SK-MEL-5 (cell line): Measurements from ENCODE around the gene CLBA1. TPM values are rescaled to one million over a fixed set of nuclear protein-coding genes. Genes with fewer than 3 reads are reported as not detected.
A peak's percentile ranks its signal among the peaks of the same experiment; 100 is the strongest.

Experiments
- DNase-seq: peaks from one replicate; pipeline ENCODE4 v3.0.0-alpha.2; 2016; ENCODE audit warnings: low read depth, low spot score
- in situ Hi-C: cut with HindIII; loops from 2 replicates; pipeline ENCODE4 v1.10.0; 2016; ENCODE audit warnings: low sequenced_read_pairs, high pct_unique_total_duplicates, low pct_unique_long_range_greater_than_20kb
- total RNA-seq: library from RNA; depleted of rRNA; stranded (reverse); fragments of >200 nt; shearing (Covaris generic); gene quantifications from 2 replicates; pipeline ENCODE4 v1.2.3, GENCODE V29; 2014

The CLBA1 gene
- total RNA-seq, 1 experiment from 2014 or later = 13.6 TPM

- no peak for DNase-seq
- in situ Hi-C loops = no loop called here
Measured at GRCh38 chr14:104989236-104989950, 3.8 kb downstream of the CLBA1 start.

- in situ Hi-C loops = no loop called here
- DNase-seq = no peak
Measured at GRCh38 chr14:104989951-104990303, 4.3 kb downstream of the CLBA1 start.

- no peak for DNase-seq
- in situ Hi-C loops = no loop called here
Measured at GRCh38 chr14:104991896-104992230, 6.3 kb downstream of the CLBA1 start.

- DNase-seq = no peak
- in situ Hi-C loops = no loop called here
Measured at GRCh38 chr14:104992501-104992900, 6.9 kb downstream of the CLBA1 start.

- DNase-seq = no peak
- in situ Hi-C loops = no loop called here
Measured at GRCh38 chr14:104993306-104993705, 7.7 kb downstream of the CLBA1 start.

- no peak for DNase-seq
- in situ Hi-C loops = no loop called here
Measured at GRCh38 chr14:104993808-104994591, 8.4 kb downstream of the CLBA1 start.

- in situ Hi-C loops = no loop called here
- DNase-seq = no peak
Measured at GRCh38 chr14:104994978-104995377, 9.4 kb downstream of the CLBA1 start.

- DNase-seq = no peak
- in situ Hi-C loops = no loop called here
Measured at GRCh38 chr14:104996032-104996431, 10.4 kb downstream of the CLBA1 start.

- DNase-seq = no peak
- in situ Hi-C loops = no loop called here
Measured at GRCh38 chr14:104996483-104996882, 10.9 kb downstream of the CLBA1 start.

- DNase-seq = no peak
- in situ Hi-C loops = no loop called here
Measured at GRCh38 chr14:104998801-104999200, 13.2 kb downstream of the CLBA1 start.

GRCh38 chr14:104999361-104999760, 13.8 kb downstream of the CLBA1 start:
- in situ Hi-C loops = no loop called here
- DNase-seq = no peak

- DNase-seq = no peak
- in situ Hi-C loops = no loop called here
Measured at GRCh38 chr14:105005329-105005928, 19.8 kb downstream of the CLBA1 start.

GRCh38 chr14:105005929-105006830, 20.6 kb downstream of the CLBA1 start:
- in situ Hi-C loops = no loop called here
- no peak for DNase-seq

- no peak for DNase-seq
- in situ Hi-C loops = no loop called here
Measured at GRCh38 chr14:105006831-105007592, 21.4 kb downstream of the CLBA1 start.

GRCh38 chr14:105007593-105008264, 22.1 kb downstream of the CLBA1 start:
- in situ Hi-C loops = no loop called here
- DNase-seq = no peak

- in situ Hi-C loops = no loop called here
- no peak for DNase-seq
Measured at GRCh38 chr14:105010106-105010505, 24.5 kb downstream of the CLBA1 start.

- in situ Hi-C loops = no loop called here
- peak; percentile 84 for DNase-seq
Measured at GRCh38 chr14:105010891-105011291, 25.3 kb downstream of the CLBA1 start.
